HG02610 (cell line): ENCODE data around the gene MRAS.

Experiments
- ATAC-seq: cut with Tn5 transposase; IDR thresholded peaks from one replicate; pipeline ENCODE4 v1.9.1; 2021; ENCODE audit warnings: mild to moderate bottlenecking, moderate library complexity; ENCODE audit not compliant: unreplicated experiment

MRAS gene

GRCh38 chr3:138338811-138339210 is 9.6 kb upstream of the MRAS start:
- no peak for ATAC-seq

- ATAC-seq = no peak
These were observed 7.9 kb upstream of the MRAS start for GRCh38 chr3:138340511-138340910.

- ATAC-seq = no peak
These were observed 3.6 kb upstream of the MRAS start for GRCh38 chr3:138344754-138345153.

- no peak for ATAC-seq
These were observed 668 bp downstream of the MRAS start for GRCh38 chr3:138348754-138349739.

- no peak for ATAC-seq
These were observed 1.7 kb downstream of the MRAS start for GRCh38 chr3:138349926-138350665.

GRCh38 chr3:138351151-138351550 is 2.8 kb downstream of the MRAS start:
- no peak for ATAC-seq

- ATAC-seq = no peak
These were observed 3.7 kb downstream of the MRAS start for GRCh38 chr3:138351916-138352550.

GRCh38 chr3:138354376-138354775 is 6.0 kb downstream of the MRAS start:
- ATAC-seq = no peak

- ATAC-seq = no peak
These were observed 6.7 kb downstream of the MRAS start for GRCh38 chr3:138355071-138355470.

GRCh38 chr3:138356730-138357405 is 8.5 kb downstream of the MRAS start:
- ATAC-seq = no peak

GRCh38 chr3:138359148-138359918 is 11.0 kb downstream of the MRAS start:
- no peak for ATAC-seq

GRCh38 chr3:138359919-138360868 is 11.8 kb downstream of the MRAS start:
- no peak for ATAC-seq

GRCh38 chr3:138360869-138361525 is 12.6 kb downstream of the MRAS start:
- no peak for ATAC-seq

GRCh38 chr3:138361561-138361971 is 13.2 kb downstream of the MRAS start:
- ATAC-seq = no peak

- no peak for ATAC-seq
These were observed 14.2 kb downstream of the MRAS start for GRCh38 chr3:138362538-138362937.

- ATAC-seq = no peak
These were observed 14.9 kb downstream of the MRAS start for GRCh38 chr3:138363322-138363721.

- ATAC-seq = no peak
These were observed 16.2 kb downstream of the MRAS start for GRCh38 chr3:138364356-138365252.

- no peak for ATAC-seq
These were observed 16.8 kb downstream of the MRAS start for GRCh38 chr3:138365253-138365555.
